GM21717 (cell line): ENCODE data around the gene HTR2A.
A peak's percentile ranks its signal among the peaks of the same experiment; 100 is the strongest.
"Not testable (repeated sequence)": the region's sequence is repeated elsewhere in the genome, so short reads cannot be mapped to it uniquely, and the experiment has no call there.

Source experiments
- ATAC-seq: cut with Tn5 transposase; IDR thresholded peaks from one replicate; pipeline ENCODE4 v1.9.1; 2021; ENCODE audit warnings: mild to moderate bottlenecking, moderate library complexity; ENCODE audit not compliant: unreplicated experiment

The HTR2A gene

DNA sequence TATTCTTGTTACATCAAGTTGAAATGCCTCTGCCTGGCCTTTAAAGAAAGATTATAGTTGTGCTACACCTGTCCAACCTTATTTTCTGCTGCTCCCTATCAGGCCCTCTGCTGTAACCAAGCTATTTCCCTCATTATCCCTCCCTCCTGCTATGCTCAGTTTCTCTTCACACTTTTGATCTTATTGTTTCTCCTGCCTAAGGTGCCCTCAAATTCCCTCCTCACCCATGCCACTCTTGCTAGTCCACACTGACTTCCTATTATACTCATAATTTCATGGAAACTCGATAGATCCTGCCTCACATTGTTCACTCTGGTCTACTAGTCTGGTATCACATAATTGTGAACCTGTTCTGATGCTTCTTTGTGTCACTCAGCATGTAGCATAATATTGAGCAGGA is 80.5 kb downstream of the HTR2A start:
- no peak for ATAC-seq

DNA sequence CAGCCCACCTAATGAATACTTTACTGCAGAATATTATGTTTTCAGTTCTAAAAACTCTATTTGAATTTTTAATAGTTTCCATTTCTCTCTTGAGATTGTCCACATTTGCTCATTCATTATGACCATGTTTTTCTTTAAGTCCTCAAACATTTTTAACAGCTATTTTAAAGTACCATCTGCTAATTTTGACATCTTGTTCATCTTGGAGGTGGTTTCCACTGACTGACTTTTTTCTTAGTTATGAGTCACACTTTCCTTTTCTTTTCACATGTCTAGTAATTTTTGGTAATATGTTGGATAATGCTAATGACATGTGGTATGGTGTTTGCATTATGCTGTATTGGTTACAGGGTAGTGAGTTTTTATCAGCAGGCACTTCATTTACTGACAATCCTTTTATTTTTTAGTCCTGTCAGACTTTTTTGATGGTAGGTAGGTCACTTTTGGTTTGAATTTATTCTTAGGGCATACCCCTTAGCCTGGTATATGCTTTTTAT is 84.5 kb downstream of the HTR2A start:
- no peak for ATAC-seq

DNA sequence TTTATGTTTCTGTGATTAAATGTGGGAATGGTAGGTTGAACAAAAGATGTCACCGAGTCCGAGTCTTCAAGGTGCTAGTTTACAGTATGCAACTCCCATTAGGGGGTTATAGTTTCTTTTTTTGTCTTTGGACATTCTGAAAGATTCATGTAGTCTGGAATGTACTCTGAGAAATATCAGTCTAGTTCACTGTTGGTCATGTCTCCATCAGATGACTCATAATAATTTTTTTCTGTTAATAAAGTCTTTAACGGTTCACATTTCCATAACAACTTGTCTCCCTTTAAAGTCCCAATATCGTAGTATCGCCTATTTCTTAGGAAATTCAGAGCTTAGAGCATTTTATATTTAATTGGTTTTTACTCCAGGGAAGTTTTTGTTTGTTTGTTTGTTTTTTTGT is 86.4 kb downstream of the HTR2A start:
- ATAC-seq, result no peak

DNA sequence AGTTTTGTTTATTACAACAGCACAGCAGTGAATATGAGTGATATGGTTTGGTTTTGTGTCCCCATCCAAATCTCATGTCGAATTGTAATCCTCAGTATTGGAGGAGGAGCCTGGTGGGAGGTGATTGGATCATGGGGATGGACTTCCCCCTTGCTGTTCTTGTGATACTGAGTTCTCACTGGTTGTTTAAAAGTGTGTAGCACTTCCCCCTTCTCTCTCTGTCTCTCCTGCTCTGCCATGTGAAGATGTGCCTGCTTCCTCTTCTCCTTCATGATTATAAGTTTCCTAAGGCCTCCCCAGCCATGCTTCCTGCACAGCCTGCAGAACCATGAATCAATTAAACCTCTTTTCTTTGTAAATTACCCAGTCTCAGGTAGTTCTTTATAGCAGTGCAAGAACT is 91.9 kb downstream of the HTR2A start:
- ATAC-seq, result not testable (repeated sequence)

DNA sequence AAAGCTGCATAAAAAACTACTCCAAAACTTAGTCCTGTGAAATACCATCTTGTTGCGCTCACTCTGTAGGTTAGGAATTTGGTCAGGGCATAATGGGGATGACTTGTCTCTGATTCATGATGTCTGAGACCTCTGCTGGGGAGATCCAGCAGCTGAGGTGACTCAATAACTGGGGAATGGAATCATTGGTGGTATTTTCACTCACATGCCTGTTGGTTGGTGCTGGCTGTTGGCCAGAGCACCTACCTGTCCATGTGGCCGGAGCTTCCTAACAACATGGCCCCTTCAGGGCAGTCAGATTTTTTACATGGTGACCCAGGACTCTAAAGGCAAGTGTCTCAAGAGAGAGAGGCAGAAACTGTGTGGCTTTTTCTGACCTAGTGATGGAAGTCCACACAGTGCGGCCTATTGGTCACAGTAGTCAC is 92.5 kb downstream of the HTR2A start:
- ATAC-seq, result no peak

DNA sequence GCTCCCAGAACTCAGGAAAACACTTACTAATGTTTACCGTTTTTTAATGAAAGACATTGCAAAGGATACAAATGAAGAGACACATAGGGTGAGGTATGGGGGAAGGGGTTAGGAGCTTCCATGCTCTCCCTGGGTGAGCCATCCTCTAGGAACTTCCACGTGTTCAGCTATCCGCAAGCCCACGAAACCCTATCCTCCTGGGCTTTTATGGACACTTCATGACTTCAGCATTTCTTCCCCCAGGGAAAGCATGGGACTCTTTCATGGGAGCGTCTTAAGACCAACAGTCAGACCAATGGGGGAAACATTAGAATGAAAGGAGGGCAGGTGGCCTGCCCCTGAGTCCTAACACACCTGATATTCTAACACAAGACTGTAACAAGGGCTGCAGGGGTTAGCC is 93.3 kb downstream of the HTR2A start:
- no peak for ATAC-seq

DNA sequence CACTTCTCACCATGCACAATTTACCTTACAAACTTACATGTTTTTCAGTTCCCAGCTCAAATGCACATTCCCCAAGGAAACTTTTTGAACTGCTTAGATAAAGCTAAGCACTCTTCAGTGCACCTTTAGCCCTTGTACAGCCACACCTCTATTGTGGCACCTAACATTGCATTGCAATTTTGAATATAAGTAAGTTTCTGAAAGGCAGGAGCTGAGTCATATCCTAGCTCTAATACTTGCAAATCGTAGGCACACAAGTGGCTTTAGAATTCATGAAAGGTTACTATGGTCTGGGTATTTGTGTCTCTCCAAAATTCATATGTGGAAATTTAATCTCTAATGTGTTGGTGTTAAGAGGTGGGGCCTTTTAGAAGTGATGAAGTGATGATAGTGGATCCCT is 95.0 kb downstream of the HTR2A start:
- ATAC-seq, result no peak

DNA sequence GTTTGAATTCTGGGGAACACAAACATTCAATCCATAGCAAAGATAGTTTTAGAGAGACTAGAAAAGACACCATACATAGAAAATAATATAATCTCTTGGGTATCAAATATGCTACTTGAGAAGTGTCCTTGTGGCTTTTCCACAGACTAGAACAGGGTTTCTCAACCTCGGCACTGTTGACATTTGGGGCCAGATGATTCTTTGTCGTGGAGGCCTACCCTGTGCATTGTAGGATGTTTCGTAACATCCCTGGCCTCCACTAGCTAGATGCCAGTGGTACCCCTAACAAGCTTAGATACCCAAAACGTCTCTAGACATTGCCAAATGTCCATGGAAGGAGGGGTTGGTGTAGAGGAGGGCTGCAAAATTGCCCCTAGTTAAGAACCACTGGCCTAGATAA is 97.7 kb downstream of the HTR2A start:
- ATAC-seq, result no peak

DNA sequence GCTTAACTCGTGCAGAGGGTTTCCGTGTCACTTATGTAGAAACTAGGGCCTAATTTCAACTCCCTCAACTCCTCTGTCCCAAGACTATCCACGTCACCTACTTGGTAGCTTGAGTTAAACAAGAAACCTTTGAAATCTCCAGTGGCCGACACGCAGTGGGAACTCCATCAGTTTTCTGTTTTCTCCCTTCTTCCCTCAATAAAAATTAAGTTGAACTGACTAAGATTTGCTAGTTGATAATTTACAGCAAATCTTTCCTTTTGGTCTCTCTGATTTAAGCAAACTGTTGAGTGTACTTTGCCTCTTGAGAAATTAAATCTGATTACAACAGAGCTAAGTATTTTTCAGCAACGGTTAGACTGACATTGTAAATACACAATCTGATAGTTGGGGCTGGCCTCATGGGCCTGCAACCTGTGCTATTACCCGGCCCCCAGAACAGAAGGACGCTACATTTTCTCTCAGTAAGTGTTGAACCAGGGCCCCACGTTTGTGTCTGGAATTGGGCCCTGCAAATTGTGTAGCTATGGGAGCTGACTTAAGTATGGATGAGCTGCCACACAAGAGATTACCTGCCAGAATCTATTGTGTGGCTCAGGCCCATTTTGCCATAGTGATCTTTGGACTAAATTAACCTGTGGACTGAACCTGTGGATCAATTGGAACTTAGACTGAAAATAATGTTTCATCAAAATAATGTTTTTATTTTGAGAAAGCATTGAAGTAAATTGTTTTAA is 99.2 kb downstream of the HTR2A start:
- no peak for ATAC-seq

DNA sequence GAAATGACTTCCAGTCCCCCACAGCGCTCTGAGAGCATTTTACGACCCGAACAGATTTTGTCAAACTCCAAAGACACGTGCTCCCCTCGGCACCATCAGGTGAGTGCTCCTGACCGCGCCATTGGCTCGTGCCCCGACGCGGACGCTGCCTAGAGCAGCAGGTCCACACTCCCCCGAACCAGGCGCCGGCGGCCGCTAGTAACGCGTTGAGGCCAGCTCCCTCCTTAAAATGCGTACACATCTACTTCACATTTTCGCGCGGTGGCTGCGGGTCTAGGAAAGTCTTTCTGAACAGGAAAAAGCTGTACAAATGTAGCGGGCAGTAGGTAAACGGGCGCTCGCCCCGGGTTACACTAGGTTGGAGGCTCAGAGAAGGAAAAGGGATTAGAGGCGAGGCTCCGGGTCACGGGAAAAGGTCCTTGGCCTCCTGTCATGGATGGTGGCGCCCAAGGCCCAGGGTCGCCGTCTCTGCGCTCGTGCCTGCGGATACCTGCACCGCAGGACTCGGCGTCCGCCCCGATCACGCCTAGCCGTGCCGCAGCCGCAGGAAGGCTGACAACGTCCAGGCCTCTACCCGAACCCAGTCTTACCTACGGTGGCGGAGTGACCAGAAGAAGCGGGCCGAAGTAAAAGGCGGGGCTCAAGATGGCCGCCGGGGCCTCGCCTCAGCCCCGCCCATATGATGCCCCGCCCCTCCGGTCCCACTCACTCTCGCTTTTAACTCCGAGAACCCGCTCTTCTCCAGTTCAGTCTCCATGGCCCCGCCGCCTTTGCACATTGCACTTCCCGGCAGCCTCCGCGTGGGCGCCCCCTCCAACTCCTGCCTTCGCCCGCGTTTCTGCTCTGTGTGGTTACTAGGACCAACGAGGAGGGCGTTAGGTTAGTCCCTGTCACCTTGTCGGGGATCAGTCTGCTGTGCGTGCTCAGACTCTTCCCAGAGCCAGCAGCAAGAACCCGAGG is 100.1 kb downstream of the HTR2A start, which contains the start of gene ESD:
Gene ESD, minus strand, starts transcription at position 647 of the 960 bp plus-strand sequence. CDS start 5,748 bp downstream, outside the sequence.
- ATAC-seq, result peak; percentile 93

DNA sequence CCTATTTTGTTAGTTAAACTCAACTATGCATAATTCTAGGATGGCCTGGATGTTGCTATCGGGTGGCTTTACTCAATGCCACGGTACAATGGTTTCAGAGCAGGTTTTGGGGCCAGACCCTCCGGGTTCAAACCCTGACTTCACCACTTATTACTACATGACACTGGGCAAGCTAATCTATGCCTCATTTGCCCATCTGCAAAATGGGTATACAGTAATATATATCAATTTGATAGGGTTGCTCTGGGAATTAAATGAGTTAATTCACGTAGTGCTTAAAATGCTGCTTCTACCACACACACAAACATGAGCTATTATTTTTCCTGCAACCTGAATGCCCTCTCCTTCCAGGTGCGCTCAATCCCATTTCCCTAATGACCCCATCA is 100.7 kb downstream of the HTR2A start:
- ATAC-seq, result no peak

DNA sequence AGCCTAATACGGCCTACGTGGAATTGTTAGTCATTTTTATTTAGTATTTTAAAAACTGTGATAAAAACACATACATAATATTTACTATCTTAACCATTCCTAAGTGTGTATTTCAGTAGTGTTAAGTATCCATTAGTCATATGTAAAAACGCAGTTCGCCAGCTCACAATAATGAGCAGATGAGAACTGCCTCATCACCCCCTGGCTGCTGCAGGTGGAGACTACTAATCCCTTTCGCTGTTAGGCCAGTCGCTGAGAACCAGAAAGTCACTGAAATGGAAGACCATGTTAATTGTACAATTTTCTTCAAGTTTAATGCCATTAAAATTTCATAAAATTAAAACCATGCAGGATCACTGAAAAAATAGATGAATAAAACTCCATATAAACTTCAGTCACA is 101.5 kb downstream of the HTR2A start:
- ATAC-seq, result no peak

DNA sequence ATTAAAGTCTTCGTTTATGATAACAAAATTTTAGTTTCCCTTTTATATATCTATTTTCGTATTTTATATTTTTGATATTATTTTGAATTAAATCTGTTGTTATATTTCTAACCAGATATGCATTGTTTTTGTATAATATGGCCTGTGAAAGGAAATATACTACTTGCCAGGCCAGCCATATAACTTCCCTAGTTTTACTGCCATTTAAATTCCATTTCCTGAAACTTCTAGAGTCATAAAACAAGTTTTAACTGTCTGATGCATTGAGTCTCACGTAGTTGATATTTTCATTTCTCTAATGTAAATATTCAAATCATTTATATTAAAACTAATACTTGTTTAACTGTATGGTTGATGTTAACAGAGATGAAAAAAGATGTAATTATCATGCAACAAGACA is 113.3 kb downstream of the HTR2A start:
- no peak for ATAC-seq

DNA sequence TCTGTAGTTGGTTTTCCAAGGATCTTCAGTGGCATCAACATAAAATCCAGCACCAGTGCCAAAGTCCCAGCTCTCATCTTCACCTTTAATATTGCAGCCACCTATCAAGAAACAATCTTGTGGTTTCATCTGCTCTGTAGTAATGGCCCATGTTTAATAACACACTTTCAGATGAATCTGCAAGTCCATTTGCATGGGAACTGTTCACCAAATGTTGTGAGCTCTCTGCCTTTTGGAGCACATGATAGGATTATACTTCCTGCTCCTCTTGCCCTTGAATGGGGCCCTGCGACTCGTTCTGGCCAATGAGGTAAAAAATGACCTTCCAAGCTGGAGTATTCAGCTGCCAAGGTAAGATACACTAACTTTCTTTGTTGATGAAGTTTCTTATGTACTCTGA is 114.2 kb downstream of the HTR2A start:
- ATAC-seq, result no peak

DNA sequence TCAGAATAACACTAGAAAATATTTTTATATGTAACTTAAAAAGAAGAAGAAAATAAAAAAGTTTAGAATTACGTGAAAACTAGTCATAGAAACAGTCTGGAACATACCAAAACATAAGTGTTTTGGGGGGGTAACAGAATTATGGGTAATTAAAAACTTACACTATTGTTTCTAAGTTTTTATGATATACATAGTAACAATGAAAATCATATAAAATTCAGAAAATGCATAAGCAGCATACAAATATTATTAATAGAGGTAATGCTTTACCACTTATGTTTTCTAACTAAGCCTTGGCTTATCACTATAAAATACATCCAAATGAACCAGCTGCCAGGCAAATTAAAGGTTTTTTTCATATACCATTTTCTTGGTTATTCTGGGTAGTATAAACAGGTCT is 114.8 kb downstream of the HTR2A start:
- ATAC-seq, result no peak
